Neural crest cell (in vitro differentiated cells): ENCODE measurements around the gene IFITM2. TPM values are rescaled to one million over a fixed set of nuclear protein-coding genes. Genes with fewer than 3 reads are reported as not detected.

Experiments used
- DNase-seq: peaks from one replicate; pipeline ENCODE4 v3.0.0; 2021; ENCODE audit warnings: low read depth, mixed read lengths, low spot score
- H3K27ac Mint-ChIP-seq: one replicate; pipeline ENCODE4 v1.8.0; 2021; ENCODE audit warnings: mild to moderate bottlenecking, mixed read lengths; ENCODE audit not compliant: unreplicated experiment
- H3K27me3 Mint-ChIP-seq: 2 replicates; pipeline ENCODE4 v1.8.0; 2021; ENCODE audit warnings: low read depth, mild to moderate bottlenecking, mixed read lengths
- H3K36me3 Mint-ChIP-seq: 2 replicates; pipeline ENCODE4 v1.8.0; 2021; ENCODE audit warnings: low read depth, mild to moderate bottlenecking, mixed read lengths
- H3K4me1 Mint-ChIP-seq: 2 replicates; pipeline ENCODE4 v1.8.0; 2021; ENCODE audit warnings: mixed read lengths
- H3K4me3 Mint-ChIP-seq: one replicate; pipeline ENCODE4 v1.8.0; 2021; ENCODE audit warnings: mild to moderate bottlenecking, mixed read lengths
- H3K9me3 Mint-ChIP-seq: 2 replicates; pipeline ENCODE4 v1.8.0; 2021; ENCODE audit warnings: mixed read lengths
- CTCF ChIP-seq: fragments of 200-600 bp; sonication (generic); conservative IDR thresholded peaks from 2 replicates; pipeline ENCODE4 v1.5.0; 2021; ENCODE audit warnings: antibody characterized with exemption, mild to moderate bottlenecking
- total RNA-seq: library from RNA; stranded (reverse); gene quantifications from 2 replicates; pipeline ENCODE4 v1.2.1, GENCODE V29; 2021

The IFITM2 gene
- total RNA-seq, 1 donor from 2014 or later = 55.0 TPM

DNA sequence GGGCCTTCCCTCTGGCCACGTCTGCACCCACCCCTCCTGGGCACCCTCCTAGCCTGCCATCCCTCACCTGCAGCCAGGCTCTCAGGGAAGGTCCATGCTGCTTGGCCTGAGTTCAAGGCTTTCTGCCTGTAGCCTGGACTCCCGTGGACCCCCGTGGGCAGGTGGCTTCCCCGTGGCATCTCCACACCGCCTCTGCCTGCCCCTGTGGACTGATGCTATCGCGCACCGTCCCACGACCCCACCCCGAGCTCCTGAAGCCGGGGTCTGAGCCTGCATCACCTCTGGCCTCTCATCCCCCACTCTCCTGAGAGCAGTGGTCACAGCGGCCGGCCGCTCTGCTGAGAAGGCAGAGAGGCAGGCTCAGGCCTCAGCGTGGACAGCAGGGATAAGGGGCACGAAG, 12.8 kb upstream of the IFITM2 start:
- H3K27me3 Mint-ChIP-seq = no peaks in the 10 kb centered on the region
- no peaks in the 10 kb centered on the region for H3K9me3 Mint-ChIP-seq
- H3K4me1 Mint-ChIP-seq = peaks cover 6% of the 10 kb centered on the region
- DNase-seq = no peak
- H3K4me3 Mint-ChIP-seq = no peak overlapping the region
- no peak for TF ChIP-seq CTCF
- H3K36me3 Mint-ChIP-seq = no peaks in the 10 kb centered on the region
- no peak overlapping the region for H3K27ac Mint-ChIP-seq

GRCh38 chr11:295351-296170, 12.1 kb upstream of the IFITM2 start:
- Mint-ChIP-seq H3K9me3 (no peaks in the 10 kb centered on the region), H3K4me3 (no peak overlapping the region), H3K27me3 (peaks cover 5% of the 10 kb centered on the region), H3K27ac (no peak overlapping the region), H3K4me1 (peaks cover 12% of the 10 kb centered on the region), H3K36me3 (no peaks in the 10 kb centered on the region)
- TF ChIP-seq CTCF = no peak
- no peak for DNase-seq

DNA sequence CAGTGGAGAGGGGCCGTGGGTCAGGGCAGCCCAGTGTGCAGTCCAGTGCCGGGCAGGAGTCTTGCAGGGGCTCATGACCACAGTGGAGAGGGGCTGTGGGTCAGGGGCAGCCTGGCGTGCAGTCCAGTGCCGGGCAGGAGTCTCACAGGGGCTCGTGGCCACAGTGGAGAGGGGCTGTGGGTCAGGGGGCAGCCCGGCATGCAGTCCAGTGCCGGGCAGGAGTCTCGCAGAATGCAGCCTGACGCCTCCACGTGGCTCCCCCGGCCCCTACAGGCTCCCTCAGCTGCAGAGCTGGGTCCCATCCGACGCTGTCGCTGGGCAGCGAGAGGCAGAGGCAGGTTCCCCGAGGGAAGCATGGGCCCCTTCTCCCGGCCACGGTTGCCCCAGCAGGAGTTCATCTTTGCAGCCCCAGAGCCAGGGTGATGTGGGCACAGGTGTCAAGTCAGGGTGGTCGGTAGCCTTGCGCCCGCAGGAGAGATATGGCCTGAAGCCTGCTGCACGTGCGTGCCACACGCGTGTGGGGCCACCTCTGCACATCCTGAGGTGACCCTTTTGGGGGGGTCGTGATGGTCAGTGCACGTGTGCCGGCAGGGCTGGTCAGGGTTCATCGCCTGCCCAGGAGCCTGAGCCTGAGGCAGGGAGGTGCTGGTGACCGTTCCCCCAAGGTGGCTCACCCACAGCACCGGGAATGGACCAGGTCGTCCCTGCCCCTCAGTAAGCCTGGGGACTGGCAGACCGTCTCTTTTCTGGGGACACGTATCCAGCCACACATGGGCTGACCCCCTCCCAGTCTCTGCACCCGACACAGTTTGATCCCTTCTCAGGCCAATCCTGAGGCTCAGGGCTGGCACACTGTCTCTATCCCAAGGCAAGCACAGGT, 11.2 kb upstream of the IFITM2 start:
- no peak overlapping the region for H3K27ac Mint-ChIP-seq
- H3K9me3 Mint-ChIP-seq = no peaks in the 10 kb centered on the region
- H3K4me3 Mint-ChIP-seq = no peak overlapping the region
- DNase-seq = no peak
- no peaks in the 10 kb centered on the region for H3K36me3 Mint-ChIP-seq
- H3K4me1 Mint-ChIP-seq = peaks cover 18% of the 10 kb centered on the region
- TF ChIP-seq CTCF = no peak
- H3K27me3 Mint-ChIP-seq = peaks cover 7% of the 10 kb centered on the region

DNA sequence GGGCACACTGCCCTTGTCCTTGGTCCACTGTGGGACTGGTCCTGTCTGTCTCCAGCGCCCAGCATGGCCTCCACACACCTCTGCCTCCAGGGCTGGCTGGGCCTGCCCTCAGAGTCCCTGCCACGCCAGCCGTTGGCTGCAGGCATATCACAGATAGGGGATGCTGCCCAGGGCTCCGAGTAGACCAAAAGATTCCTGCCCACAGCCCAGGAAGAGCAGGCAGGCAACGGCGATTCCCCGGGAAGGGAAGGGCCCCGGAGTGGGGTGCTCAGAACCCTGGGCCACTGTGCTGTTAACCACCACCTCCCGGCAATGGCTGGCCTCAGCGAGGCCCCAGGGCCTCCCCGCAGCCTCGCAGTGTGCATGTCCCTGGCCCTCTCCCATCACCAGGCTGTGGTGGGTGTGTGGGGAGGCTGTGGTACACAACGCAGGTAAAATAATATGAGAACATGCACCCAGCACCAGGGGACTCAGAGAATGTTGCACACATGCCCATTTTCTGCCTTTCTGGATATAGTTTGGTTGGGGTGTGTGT, 10.5 kb upstream of the IFITM2 start:
- Mint-ChIP-seq H3K27me3 (peaks cover 7% of the 10 kb centered on the region), H3K4me3 (no peak overlapping the region), H3K9me3 (no peaks in the 10 kb centered on the region), H3K27ac (no peak overlapping the region), H3K4me1 (peaks cover 19% of the 10 kb centered on the region), H3K36me3 (no peaks in the 10 kb centered on the region)
- no peak for TF ChIP-seq CTCF
- DNase-seq = no peak

DNA sequence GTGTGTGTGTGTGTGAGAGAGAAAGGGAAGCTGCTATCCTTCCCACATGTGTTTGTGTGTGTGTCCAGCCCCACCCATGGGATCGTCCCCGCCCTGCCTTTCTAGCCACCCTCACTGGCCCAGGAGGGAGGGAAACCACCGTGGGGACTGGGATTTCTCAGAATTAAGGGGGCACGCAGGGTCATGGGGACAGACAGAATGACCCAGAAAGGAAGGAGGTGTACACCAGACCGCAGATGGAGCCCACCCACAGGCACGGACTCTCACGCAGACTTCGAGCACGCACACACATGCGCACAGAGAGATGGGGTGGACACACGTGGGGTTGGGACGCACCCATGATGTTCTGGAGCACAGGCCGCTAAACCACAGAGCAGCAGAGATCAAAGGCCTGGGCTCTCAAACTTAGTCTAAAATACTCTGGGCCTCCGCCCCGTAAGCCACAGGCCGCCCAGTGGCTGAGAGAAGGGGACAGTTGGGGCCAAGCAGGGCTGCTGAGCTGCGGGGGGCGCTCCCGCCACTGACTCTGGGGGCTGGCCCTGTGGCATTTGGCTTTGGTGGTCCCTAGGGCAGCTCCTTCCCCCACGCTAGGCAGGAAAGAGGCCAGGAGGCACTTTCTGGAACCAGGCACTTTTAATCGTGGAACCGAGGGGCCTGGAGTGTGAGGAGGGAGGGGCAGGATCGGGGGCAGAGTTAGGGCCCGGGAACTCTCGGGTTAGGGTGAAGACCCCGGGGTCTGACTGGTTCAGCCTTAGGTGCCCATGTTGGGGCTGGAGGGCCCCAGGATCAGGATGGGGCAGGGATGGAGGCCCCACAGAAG, 9.8 kb upstream of the IFITM2 start:
- Mint-ChIP-seq H3K4me1 (peaks cover 20% of the 10 kb centered on the region), H3K4me3 (no peak overlapping the region), H3K27me3 (peaks cover 7% of the 10 kb centered on the region), H3K27ac (no peak overlapping the region), H3K36me3 (no peaks in the 10 kb centered on the region), H3K9me3 (no peaks in the 10 kb centered on the region)
- no peak for TF ChIP-seq CTCF
- DNase-seq = no peak
